ENCODE measurements around the gene TEKT3. TPM values are rescaled to one million over a fixed set of nuclear protein-coding genes. Genes with fewer than 3 reads are reported as not detected.

Gene TEKT3
- not detected in 2 replicates for total RNA-seq

DNA sequence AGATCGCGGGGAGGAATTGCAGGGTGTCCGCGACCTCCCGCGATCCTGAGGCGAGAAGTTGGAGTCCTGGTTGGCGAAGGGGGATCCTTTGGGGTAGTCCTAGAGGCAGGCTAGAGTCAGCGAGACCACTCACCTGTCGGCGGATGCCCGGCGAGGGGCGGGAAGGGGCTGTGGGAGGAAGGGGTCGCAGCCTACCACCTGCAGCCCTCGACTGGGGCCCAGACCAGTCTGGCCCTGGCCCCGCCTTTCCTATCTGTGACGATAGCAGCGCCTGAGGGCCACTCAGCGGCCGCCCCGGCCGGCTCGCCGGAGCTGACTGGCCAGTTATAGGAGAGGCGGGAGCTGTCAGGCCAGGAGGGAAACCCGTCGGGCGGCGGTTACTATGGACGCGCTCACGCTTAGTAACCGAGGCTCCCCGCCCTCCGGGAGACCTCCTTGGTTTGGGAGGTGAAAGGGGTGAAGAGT lies at the start of gene TEKT3:
TSS of gene TEKT3 (minus strand) at position 213 of the 465 bp plus-strand sequence. CDS start 10,012 bp downstream, outside the sequence.
- Mint-ChIP-seq H3K27me3 (peaks cover 45% of the 10 kb centered on the region), H3K27ac (no peak within 1 kb of the TSS)
- peak; percentile 25 for ATAC-seq (ENCODE audit: low read depth)

DNA sequence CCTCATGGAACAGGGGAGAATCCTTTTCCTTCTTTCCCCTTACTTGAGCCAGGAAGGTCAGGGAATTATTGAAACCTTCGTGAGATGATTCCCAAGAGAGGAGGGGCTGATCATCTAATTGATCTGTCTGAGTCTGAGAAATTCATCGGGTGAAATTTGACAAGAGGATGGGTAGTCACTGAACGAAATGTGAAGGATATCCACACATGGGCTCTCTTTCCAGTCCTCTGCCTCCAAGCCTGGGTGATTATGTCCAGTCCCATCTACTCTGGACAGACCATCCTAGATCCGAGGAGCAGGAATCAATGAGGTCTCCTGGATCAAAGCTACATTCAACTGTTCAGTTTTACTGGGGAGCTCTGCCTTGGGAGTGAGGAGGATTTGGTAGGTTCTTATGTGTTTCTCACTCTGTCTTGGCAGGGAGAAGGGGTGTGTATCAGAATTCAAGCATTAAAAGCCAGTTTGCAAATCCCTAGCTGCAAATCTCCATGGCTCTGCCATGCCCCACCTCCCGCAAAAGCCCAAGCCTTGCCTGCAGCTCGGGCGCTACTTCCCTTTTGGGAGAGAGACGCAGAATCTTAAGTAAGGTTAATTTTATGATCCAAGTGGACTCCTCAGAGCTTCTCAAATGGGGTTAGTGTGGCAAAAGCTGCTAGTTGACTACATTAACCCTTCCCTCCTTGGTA lies 47.1 kb upstream of the TEKT3 start:
- Mint-ChIP-seq H3K9me3 (no peaks in the 10 kb centered on the region), H3K4me1 (no peaks in the 10 kb centered on the region), H3K27ac (no peak overlapping the region), H3K36me3 (ENCODE audit: low read depth) (no peaks in the 10 kb centered on the region), H3K4me3 (no peak overlapping the region), H3K27me3 (peaks cover 5% of the 10 kb centered on the region)
- ATAC-seq (ENCODE audit: low read depth): no peak
- intact Hi-C loops (cut with micrococcal nuclease): no loop called here
- POLR2A ChIA-PET: no interaction called here
- no peak for DNase-seq
- TF ChIP-seq, protein P1, sequence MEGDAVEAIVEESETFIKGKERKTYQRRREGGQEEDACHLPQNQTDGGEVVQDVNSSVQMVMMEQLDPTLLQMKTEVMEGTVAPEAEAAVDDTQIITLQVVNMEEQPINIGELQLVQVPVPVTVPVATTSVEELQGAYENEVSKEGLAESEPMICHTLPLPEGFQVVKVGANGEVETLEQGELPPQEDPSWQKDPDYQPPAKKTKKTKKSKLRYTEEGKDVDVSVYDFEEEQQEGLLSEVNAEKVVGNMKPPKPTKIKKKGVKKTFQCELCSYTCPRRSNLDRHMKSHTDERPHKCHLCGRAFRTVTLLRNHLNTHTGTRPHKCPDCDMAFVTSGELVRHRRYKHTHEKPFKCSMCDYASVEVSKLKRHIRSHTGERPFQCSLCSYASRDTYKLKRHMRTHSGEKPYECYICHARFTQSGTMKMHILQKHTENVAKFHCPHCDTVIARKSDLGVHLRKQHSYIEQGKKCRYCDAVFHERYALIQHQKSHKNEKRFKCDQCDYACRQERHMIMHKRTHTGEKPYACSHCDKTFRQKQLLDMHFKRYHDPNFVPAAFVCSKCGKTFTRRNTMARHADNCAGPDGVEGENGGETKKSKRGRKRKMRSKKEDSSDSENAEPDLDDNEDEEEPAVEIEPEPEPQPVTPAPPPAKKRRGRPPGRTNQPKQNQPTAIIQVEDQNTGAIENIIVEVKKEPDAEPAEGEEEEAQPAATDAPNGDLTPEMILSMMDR (IDR thresholded peaks at IDR 0.05): no peak
- CTCF ChIA-PET: no interaction called here

More for the DNA sequence above, at the start of gene TEKT3:
- peak within 1 kb of the TSS; percentile 39 for H3K4me3 Mint-ChIP-seq
- H3K36me3 Mint-ChIP-seq (ENCODE audit: low read depth): no peaks in the 10 kb centered on the region
- ChIA-PET POLR2A (no interaction called here), CTCF (no interaction called here)
- intact Hi-C loops (cut with micrococcal nuclease): no loop called here
- peaks cover 2% of the 10 kb centered on the region for H3K9me3 Mint-ChIP-seq
- TF ChIP-seq, protein P1 (IDR thresholded peaks at IDR 0.05): no peak
- no peak for DNase-seq
- peaks cover 10% of the 10 kb centered on the region for H3K4me1 Mint-ChIP-seq

DNA sequence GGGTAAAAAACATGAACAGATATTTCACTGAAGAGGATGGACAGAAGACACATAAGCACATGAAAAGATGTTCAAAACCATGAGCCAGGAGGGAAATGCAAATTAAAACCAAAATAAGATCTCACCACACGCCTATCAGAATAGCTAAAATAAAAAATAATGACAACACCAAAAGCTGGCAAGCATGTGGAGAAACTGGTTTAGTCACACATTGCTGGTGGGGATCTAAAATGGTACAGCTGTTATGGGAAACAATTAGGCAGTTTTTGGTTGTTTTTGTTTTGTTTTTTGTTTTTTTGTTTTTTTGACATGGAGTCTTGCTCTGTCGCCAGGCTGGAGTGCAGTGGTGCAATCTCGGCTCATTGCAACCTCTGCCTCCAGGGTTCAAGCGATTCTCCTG lies 44.7 kb upstream of the TEKT3 start:
- intact Hi-C loops (cut with micrococcal nuclease): no loop called here
- no peaks in the 10 kb centered on the region for H3K36me3 Mint-ChIP-seq (ENCODE audit: low read depth)
- POLR2A ChIA-PET: no interaction called here
- ATAC-seq (ENCODE audit: low read depth) (no peak), DNase-seq (no peak)
- no peak overlapping the region for H3K27ac Mint-ChIP-seq
- CTCF ChIA-PET: no interaction called here
- H3K4me3 Mint-ChIP-seq: no peak overlapping the region
- peaks cover 7% of the 10 kb centered on the region for H3K27me3 Mint-ChIP-seq
- no peaks in the 10 kb centered on the region for H3K9me3 Mint-ChIP-seq
- H3K4me1 Mint-ChIP-seq: no peaks in the 10 kb centered on the region
- TF ChIP-seq, protein P1 (IDR thresholded peaks at IDR 0.05): no peak

DNA sequence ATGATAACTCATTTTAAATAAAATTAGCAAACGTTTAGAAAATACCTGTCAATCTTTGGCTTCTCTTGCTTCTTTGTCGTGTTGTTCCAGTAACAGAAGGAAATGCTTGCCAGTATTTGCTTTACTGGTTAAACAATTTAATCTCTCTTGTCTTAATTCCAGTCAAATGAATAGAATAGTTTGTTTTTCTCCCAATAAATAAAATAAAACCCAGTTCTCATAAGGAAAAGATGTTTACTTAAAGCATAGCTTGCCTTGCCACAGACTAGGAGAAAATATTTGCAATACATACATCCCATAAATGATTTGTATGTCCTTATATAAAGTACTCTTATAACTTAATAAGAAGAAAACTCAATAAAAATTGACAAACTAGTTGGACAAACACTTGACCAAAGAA lies 43.9 kb upstream of the TEKT3 start:
- Mint-ChIP-seq H3K36me3 (ENCODE audit: low read depth) (no peaks in the 10 kb centered on the region), H3K4me3 (no peak overlapping the region), H3K27me3 (peaks cover 9% of the 10 kb centered on the region), H3K9me3 (no peaks in the 10 kb centered on the region), H3K27ac (no peak overlapping the region), H3K4me1 (no peaks in the 10 kb centered on the region)
- POLR2A ChIA-PET: no interaction called here
- ATAC-seq (ENCODE audit: low read depth) (no peak), DNase-seq (no peak)
- intact Hi-C loops (cut with micrococcal nuclease): no loop called here
- CTCF ChIA-PET: no interaction called here
- TF ChIP-seq, protein P1 (IDR thresholded peaks at IDR 0.05): no peak

DNA sequence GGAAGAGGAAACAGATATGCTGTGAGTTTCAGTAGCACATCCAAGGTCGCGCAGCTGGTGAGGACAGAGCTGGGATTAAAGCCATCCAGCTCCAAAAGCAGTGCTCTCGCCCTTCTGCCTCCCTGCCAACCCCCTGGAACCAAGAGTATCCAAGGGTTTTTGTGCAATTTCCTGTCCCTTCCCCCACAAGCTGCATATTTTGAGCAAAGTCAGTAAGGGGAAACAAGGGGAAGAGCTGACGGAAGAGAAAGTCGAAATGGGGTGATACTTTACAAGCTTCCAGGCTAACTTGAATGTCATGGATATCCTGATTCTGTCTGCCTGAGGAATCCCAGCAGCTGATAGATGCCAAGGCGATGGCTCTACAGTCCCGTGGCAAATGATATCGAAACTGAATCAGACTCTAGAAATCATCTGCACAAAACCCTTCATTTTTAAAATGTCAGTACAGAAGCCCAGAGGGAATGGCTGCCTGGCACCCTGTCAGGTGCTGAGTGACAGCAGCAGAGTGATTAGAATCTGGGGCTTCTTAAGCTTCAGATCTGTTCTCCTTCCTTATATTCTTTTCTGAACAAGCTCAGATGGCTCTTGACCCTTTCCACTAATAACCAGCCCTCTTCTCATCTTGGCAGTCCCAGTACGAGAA lies 42.9 kb upstream of the TEKT3 start:
- ChIA-PET CTCF (no interaction called here), POLR2A (no interaction called here)
- Mint-ChIP-seq H3K9me3 (no peaks in the 10 kb centered on the region), H3K27me3 (peaks cover 10% of the 10 kb centered on the region), H3K36me3 (ENCODE audit: low read depth) (no peaks in the 10 kb centered on the region), H3K4me1 (no peaks in the 10 kb centered on the region), H3K4me3 (no peak overlapping the region), H3K27ac (no peak overlapping the region)
- TF ChIP-seq, protein P1 (IDR thresholded peaks at IDR 0.05): no peak
- no peak for ATAC-seq (ENCODE audit: low read depth)
- DNase-seq: no peak
- intact Hi-C loops (cut with micrococcal nuclease): no loop called here

All from activated B cell treated with CpG ODN at 0.5 μM for 24 hours (primary cell).